ENCODE data around the gene NODAL.

Gene NODAL

DNA sequence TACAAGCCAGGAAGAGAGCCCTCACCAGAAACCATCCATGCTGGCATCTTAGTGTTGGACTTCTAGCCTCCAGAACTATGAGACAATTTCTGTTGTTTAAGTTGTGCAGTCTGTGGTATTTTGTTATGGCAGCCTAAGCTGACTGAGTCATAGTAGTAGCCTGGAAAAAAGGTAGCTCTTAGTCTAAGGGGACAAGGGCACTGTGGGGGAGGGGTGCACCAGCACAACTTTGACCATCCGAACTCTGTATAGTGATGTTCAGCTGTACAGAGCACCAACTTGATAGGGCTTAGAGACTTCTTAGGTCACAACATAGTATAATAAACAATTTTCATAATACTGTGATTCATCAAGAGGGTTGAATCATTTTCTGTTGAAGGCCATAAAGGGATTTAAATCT is 23.3 kb downstream of the NODAL start:
- no peaks in the 10 kb centered on the region for H3K4me1 ChIP-seq (ENCODE audit: insufficient read depth, poor library complexity, severe bottlenecking)
- H3K4me3 ChIP-seq (ENCODE audit: severe bottlenecking): no peak overlapping the region
- H3K36me3 ChIP-seq (ENCODE audit: low read depth): peaks cover 41% of the 10 kb centered on the region
- TF ChIP-seq CTCF (IDR thresholded peaks at IDR 0.05; ENCODE audit: poor library complexity, severe bottlenecking): no peak
- DNase-seq (ENCODE audit: low spot score) (no peak), ATAC-seq (ENCODE audit: low read depth) (no peak)
- H3K27me3 ChIP-seq (ENCODE audit: insufficient read depth, poor library complexity, severe bottlenecking): no peaks in the 10 kb centered on the region
- H3K9me3 ChIP-seq (ENCODE audit: severe bottlenecking): no peaks in the 10 kb centered on the region
- no peak overlapping the region for H3K27ac ChIP-seq (ENCODE audit: poor library complexity, severe bottlenecking)

- H3K4me3 ChIP-seq (ENCODE audit: severe bottlenecking): no peak overlapping the region
- no peaks in the 10 kb centered on the region for H3K9me3 ChIP-seq (ENCODE audit: severe bottlenecking)
- TF ChIP-seq CTCF (IDR thresholded peaks at IDR 0.05; ENCODE audit: poor library complexity, severe bottlenecking): no peak
- DNase-seq (ENCODE audit: low spot score) (no peak), ATAC-seq (ENCODE audit: low read depth) (no peak)
- no peaks in the 10 kb centered on the region for H3K4me1 ChIP-seq (ENCODE audit: insufficient read depth, poor library complexity, severe bottlenecking)
- no peak overlapping the region for H3K27ac ChIP-seq (ENCODE audit: poor library complexity, severe bottlenecking)
- H3K27me3 ChIP-seq (ENCODE audit: insufficient read depth, poor library complexity, severe bottlenecking): no peaks in the 10 kb centered on the region
- H3K36me3 ChIP-seq (ENCODE audit: low read depth): peaks cover 35% of the 10 kb centered on the region
Measured at GRCh38 chr10:70417568-70417967, 23.9 kb downstream of the NODAL start.

DNA sequence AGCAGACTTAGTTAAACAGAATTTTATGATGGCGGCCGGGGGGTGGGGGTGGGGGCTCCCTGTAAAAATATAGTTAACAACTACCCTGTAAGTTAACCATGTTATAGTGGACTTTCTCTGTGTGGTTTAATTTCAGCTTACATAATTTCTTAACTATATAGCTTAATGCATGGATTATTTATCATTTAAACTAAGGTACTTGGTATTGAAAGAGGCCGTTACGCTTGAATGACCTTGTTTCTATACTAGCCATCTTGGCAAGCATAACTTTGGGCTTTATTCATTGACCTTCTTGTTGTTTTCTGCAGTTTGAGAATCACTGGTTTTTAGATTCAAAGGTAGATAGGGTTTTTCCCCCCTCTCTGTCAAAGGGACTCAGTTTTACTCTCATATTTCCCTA is 29.1 kb downstream of the NODAL start:
- Histone ChIP-seq H3K4me1 (ENCODE audit: insufficient read depth, poor library complexity, severe bottlenecking) (no peaks in the 10 kb centered on the region), H3K4me3 (ENCODE audit: severe bottlenecking) (no peak overlapping the region), H3K27ac (ENCODE audit: poor library complexity, severe bottlenecking) (no peak overlapping the region), H3K9me3 (ENCODE audit: severe bottlenecking) (no peaks in the 10 kb centered on the region), H3K27me3 (ENCODE audit: insufficient read depth, poor library complexity, severe bottlenecking) (no peaks in the 10 kb centered on the region), H3K36me3 (ENCODE audit: low read depth) (peaks cover 22% of the 10 kb centered on the region)
- no peak for ATAC-seq (ENCODE audit: low read depth)
- no peak for DNase-seq (ENCODE audit: low spot score)
- TF ChIP-seq CTCF (IDR thresholded peaks at IDR 0.05; ENCODE audit: poor library complexity, severe bottlenecking): no peak

DNA sequence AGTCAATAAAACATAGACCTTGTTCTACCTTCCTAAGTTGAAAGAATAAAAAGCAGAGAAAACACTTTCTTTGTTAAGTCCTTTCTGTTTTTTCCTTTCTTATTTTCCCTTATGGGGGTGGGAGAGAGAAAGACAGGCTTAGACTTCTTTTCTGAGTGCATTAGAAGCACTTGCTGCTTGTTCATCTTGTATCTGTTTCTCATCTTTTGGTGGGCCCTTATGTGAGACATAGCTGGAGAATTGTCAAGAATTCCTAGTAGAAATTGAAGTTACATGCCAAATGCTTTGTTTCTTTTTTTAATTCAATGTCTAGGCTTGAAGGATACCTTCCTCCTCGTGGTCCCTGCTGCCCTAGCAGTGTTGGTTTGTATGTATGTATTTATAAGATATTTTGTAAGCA is 30.9 kb downstream of the NODAL start:
- H3K4me3 ChIP-seq (ENCODE audit: severe bottlenecking): no peak overlapping the region
- H3K36me3 ChIP-seq (ENCODE audit: low read depth): peaks cover 23% of the 10 kb centered on the region
- TF ChIP-seq CTCF (IDR thresholded peaks at IDR 0.05; ENCODE audit: poor library complexity, severe bottlenecking): no peak
- no peaks in the 10 kb centered on the region for H3K9me3 ChIP-seq (ENCODE audit: severe bottlenecking)
- H3K4me1 ChIP-seq (ENCODE audit: insufficient read depth, poor library complexity, severe bottlenecking): peaks cover 6% of the 10 kb centered on the region
- ATAC-seq (ENCODE audit: low read depth) (no peak), DNase-seq (ENCODE audit: low spot score) (no peak)
- H3K27ac ChIP-seq (ENCODE audit: poor library complexity, severe bottlenecking): no peak overlapping the region
- H3K27me3 ChIP-seq (ENCODE audit: insufficient read depth, poor library complexity, severe bottlenecking): no peaks in the 10 kb centered on the region

GRCh38 chr10:70409772-70410171 is 31.7 kb downstream of the NODAL start:
- Histone ChIP-seq H3K4me3 (ENCODE audit: severe bottlenecking) (no peak overlapping the region), H3K36me3 (ENCODE audit: low read depth) (peaks cover 18% of the 10 kb centered on the region), H3K4me1 (ENCODE audit: insufficient read depth, poor library complexity, severe bottlenecking) (peaks cover 6% of the 10 kb centered on the region), H3K27ac (ENCODE audit: poor library complexity, severe bottlenecking) (no peak overlapping the region), H3K9me3 (ENCODE audit: severe bottlenecking) (no peaks in the 10 kb centered on the region), H3K27me3 (ENCODE audit: insufficient read depth, poor library complexity, severe bottlenecking) (no peaks in the 10 kb centered on the region)
- DNase-seq (ENCODE audit: low spot score): no peak
- TF ChIP-seq CTCF (IDR thresholded peaks at IDR 0.05; ENCODE audit: poor library complexity, severe bottlenecking): no peak
- ATAC-seq (ENCODE audit: low read depth): no peak

All from RWPE2 (cell line).